ENCODE measurements around the gene PDE3B. TPM values are rescaled to one million over a fixed set of nuclear protein-coding genes. Genes with fewer than 3 reads are reported as not detected.
"Not testable (repeated sequence)": the region's sequence is repeated elsewhere in the genome, so short reads cannot be mapped to it uniquely, and the experiment has no call there.

Gene PDE3B
- total and polyA plus RNA-seq, 3 donors from 2014 or later, result 22.3 to 39.5 (median 25.8) TPM

GRCh38 chr11:14860511-14860910 is 216.9 kb downstream of the PDE3B start:
- TF ChIP-seq CTCF (IDR thresholded peaks at IDR 0.05) (no peak), POLR2A (IDR thresholded peaks at IDR 0.05) (no peak)
- H3K4me1 ChIP-seq, result no peaks in the 10 kb centered on the region
- WGBS, 2 donors, result 93 to 95% methylated on average over 2 of the region's 2 CpGs
- no peak overlapping the region for H3K27ac ChIP-seq
- H3K4me3 ChIP-seq, result no peak overlapping the region
- intact Hi-C loops (cut with DNase I; ENCODE audit: low total_unique reads), result no loop called here
- DNase-seq, result no peak
- no peaks in the 10 kb centered on the region for H3K9me3 ChIP-seq
- H3K36me3 ChIP-seq (ENCODE audit: low read depth, missing control alignments), result no peaks in the 10 kb centered on the region
- H3K27me3 ChIP-seq, result no peaks in the 10 kb centered on the region

GRCh38 chr11:14861680-14862079 is 218.1 kb downstream of the PDE3B start:
- Histone ChIP-seq H3K9me3 (no peaks in the 10 kb centered on the region), H3K4me3 (no peak overlapping the region), H3K27ac (no peak overlapping the region), H3K27me3 (no peaks in the 10 kb centered on the region), H3K4me1 (no peaks in the 10 kb centered on the region), H3K36me3 (ENCODE audit: low read depth, missing control alignments) (no peaks in the 10 kb centered on the region)
- no peak for DNase-seq
- WGBS, 2 donors, result 100% methylated on average over 1 of the region's 1 CpG
- TF ChIP-seq POLR2A (IDR thresholded peaks at IDR 0.05) (no peak), CTCF (IDR thresholded peaks at IDR 0.05) (no peak)
- intact Hi-C loops (cut with DNase I; ENCODE audit: low total_unique reads), result no loop called here

DNA sequence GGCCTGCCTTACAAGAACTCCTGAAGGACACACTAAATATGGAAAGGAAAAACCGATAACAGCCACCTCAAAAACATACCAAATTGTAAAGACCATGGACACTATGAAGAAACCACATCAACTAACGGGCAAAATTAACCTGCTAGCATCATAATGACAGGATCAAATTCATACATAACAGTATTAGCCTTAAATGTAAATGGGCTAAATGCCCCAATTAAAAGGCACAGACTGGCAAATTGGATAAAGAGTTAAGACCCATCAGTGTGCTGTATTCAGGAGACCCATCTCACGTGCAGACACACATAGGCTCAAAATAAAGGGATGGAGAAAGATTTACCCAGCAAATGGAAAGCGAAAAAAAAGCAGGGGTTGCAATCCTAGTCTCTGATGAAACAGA is 220.2 kb downstream of the PDE3B start:
- H3K9me3 ChIP-seq; H3K4me3 ChIP-seq; H3K36me3 ChIP-seq (ENCODE audit: low read depth, missing control alignments); H3K27me3 ChIP-seq; DNase-seq; intact Hi-C loops (cut with DNase I; ENCODE audit: low total_unique reads); H3K27ac ChIP-seq; H3K4me1 ChIP-seq: not testable (repeated sequence)
- WGBS, 2 donors, result 91 to 96% methylated on average over 4 of the region's 4 CpGs

DNA sequence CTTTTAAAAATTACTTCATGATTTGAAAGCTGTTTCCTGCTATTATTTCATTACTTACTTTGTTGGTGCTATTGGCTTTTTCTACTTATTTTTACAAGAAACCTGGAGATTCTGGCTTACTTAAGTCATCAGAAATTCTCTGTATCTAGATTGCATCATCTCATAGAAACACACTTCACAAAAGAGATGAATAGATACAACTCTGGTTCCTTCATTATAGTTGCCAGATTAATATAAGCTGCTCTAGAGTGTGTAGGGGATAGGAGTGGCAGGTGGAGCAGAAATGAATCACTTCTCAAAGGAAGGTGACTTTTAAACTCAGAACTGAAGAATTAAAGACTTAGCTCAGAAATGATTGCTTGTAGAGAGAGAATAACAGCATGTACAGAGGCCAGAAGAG is 228.4 kb downstream of the PDE3B start:
- Histone ChIP-seq H3K9me3 (no peaks in the 10 kb centered on the region), H3K27me3 (no peaks in the 10 kb centered on the region), H3K36me3 (ENCODE audit: low read depth, missing control alignments) (no peaks in the 10 kb centered on the region), H3K27ac (no peak overlapping the region), H3K4me3 (no peak overlapping the region), H3K4me1 (no peaks in the 10 kb centered on the region)
- intact Hi-C loops (cut with DNase I; ENCODE audit: low total_unique reads), result no loop called here
- TF ChIP-seq CTCF (IDR thresholded peaks at IDR 0.05) (no peak), POLR2A (IDR thresholded peaks at IDR 0.05) (no peak)
- no peak for DNase-seq

- no peak overlapping the region for H3K4me3 ChIP-seq
- TF ChIP-seq POLR2A (IDR thresholded peaks at IDR 0.05) (no peak), CTCF (IDR thresholded peaks at IDR 0.05) (no peak)
- no peaks in the 10 kb centered on the region for H3K27me3 ChIP-seq
- DNase-seq, result no peak
- WGBS, 2 donors, result 55 to 86% methylated on average over 4 of the region's 4 CpGs
- no peak overlapping the region for H3K27ac ChIP-seq
- no peaks in the 10 kb centered on the region for H3K9me3 ChIP-seq
- intact Hi-C loops (cut with DNase I; ENCODE audit: low total_unique reads), result no loop called here
- H3K36me3 ChIP-seq (ENCODE audit: low read depth, missing control alignments), result no peaks in the 10 kb centered on the region
- H3K4me1 ChIP-seq, result no peaks in the 10 kb centered on the region
These were observed 230.0 kb downstream of the PDE3B start for GRCh38 chr11:14873632-14874031.

All from testis (tissue), 3 donors.